GM13977 (cell line): ENCODE measurements around the gene FIGN.

ENCODE experiments used
- DNase-seq: peaks from one replicate; pipeline ENCODE4 v3.0.0; 2012; ENCODE audit warnings: low spot score
- in situ Hi-C: fragments of 300-500 bp; cut with MboI; formaldehyde crosslinking; loops from one replicate; pipeline ENCODE4 v1.12.0; 2022; ENCODE audit warnings: low sequenced_read_pairs, low pct_unique_long_range_greater_than_20kb, mixed read lengths, inconsistent platforms; ENCODE audit not compliant: unreplicated experiment
- TF ChIP-seq, protein P1 (sequence below): IDR thresholded peaks from 2 replicates; pipeline ENCODE4 v1.5.1; 2012; ENCODE audit warnings: mild to moderate bottlenecking, control low read depth; ENCODE audit not compliant: insufficient read depth; ENCODE audit errors: extremely low read depth, missing control alignments

FIGN gene

DNA sequence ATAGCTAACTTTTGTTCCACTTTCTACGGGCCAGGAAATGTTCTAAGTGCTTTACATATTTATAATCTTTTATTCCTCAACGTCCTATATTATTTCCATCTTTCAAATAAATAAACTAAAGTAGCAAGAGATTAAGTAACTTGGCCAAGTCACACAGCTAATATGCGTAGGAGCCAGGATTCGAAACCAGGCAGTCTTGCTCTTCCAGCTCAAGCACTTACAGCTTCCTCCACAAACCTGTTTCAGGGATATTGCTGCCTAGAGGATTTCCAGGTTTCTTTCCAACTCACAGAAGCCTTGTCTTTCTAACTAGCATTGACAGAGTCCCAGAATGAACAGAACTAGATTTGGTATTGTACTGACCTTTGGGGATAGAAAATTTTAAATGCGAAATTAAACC lies 102.5 kb downstream of the FIGN start:
- in situ Hi-C loops = no loop called here
- TF ChIP-seq, protein P1, sequence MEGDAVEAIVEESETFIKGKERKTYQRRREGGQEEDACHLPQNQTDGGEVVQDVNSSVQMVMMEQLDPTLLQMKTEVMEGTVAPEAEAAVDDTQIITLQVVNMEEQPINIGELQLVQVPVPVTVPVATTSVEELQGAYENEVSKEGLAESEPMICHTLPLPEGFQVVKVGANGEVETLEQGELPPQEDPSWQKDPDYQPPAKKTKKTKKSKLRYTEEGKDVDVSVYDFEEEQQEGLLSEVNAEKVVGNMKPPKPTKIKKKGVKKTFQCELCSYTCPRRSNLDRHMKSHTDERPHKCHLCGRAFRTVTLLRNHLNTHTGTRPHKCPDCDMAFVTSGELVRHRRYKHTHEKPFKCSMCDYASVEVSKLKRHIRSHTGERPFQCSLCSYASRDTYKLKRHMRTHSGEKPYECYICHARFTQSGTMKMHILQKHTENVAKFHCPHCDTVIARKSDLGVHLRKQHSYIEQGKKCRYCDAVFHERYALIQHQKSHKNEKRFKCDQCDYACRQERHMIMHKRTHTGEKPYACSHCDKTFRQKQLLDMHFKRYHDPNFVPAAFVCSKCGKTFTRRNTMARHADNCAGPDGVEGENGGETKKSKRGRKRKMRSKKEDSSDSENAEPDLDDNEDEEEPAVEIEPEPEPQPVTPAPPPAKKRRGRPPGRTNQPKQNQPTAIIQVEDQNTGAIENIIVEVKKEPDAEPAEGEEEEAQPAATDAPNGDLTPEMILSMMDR = no peak
- DNase-seq = no peak

DNA sequence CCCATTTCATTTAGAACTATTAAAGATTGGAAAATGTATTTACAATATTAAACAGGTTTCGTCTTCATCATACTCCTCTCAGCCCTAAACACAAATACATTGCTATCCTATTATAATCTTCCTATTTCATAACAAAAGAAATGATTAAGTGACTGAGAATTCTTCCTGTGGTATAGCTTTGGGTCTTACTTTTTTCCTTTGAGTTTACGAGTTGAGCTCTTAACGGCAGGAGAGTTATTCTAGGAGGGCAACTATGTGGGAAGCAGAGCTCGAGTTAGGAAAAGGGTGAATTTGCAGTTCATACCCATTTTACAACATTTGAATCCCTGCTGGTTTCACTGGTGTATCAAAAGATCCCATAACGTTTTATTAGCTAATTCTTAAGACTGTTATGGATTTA lies 105.0 kb downstream of the FIGN start:
- TF ChIP-seq, protein P1 = no peak
- in situ Hi-C loops = no loop called here

DNA sequence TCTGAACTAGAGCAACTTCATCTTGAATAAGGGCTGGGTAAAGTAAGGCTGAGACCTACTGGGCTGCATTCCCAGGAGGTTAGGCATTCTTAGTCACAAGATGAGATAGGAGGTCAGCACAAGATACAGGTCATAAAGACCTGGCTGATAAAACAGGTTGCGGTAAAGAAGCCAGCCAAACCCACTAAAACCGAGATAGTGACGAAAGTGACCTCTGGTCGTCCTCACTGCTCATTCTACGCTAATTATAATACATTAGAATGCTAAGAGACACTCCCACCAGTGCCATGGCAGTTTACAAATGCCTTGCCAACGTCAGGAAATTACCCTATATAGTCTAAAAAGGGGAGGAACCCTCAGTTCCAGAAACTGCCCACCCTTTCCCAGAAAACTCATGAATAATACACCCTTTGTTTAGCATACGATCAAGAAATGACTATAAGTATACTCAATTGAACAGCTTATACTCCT lies 109.1 kb downstream of the FIGN start:
- TF ChIP-seq, protein P1 = no peak
- in situ Hi-C loops = no loop called here
- DNase-seq = no peak

More for the DNA sequence above, 105.0 kb downstream of the FIGN start:
- no peak for DNase-seq

DNA sequence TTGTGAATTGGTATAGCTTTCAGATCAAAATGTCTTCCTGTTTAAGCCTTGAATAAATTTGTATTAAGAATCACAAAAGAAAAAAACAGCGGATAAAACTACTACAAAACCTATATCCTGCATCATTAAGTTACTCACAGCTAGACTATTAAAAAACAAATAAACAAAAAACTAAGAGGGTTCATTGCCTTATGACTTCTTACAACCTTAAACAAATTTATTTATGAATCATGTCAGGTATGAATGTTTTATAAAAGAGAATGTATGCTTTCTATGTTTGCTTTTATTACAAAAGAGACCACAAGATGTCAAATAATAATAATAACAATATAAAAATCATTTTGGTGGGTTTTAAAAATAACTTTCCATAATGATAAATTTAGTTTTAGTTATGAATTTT lies 109.6 kb downstream of the FIGN start:
- in situ Hi-C loops = no loop called here
- no peak for DNase-seq
- TF ChIP-seq, protein P1 = no peak

DNA sequence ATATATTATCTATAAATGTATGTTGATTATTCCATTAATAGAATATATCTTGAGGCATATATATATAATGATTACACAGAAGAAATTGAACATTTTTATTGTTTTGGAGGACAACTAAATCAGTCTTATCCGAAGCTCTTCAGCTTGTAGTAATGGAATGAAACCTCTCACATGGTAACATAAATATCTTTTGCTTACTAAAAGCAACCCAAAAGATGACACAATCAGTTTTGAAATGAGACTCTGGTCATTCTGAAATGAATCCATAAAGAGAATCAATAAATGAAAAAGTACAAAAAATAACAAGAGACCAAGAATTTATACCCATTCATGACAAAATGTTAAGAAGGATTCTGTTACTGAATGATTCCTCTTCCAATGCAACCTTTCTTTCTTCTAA lies 110.2 kb downstream of the FIGN start:
- no peak for DNase-seq
- in situ Hi-C loops = no loop called here
- TF ChIP-seq, protein P1 = no peak

DNA sequence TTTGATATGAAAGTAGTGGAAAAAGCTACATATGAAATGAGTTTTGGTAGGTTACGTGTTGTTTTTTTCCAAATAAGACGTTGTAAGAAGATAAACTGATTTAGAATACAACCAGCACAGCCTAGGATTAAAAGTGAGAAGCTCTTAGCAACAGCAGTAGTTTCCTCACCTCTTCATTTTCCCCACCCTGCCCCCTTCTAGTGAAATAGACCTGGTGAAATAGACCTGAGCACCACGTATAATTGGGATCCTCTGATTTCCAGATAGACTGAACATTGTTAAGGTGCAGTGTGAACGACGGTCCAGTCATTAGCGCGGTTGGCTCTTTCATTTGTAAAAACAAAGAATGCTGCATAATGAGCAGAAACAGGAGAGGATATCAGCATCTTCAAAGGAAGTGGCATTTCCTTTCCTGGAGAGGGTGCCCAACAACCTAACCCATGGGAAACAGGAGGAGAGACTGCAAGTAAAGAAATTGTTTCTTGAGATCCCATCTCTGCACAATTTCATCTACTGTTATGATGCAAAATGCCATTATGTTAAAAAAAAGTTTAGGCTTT lies 114.3 kb downstream of the FIGN start:
- in situ Hi-C loops = no loop called here
- DNase-seq = no peak
- TF ChIP-seq, protein P1 = no peak
